ENCODE measurements around the gene HOXC5. TPM values are rescaled to one million over a fixed set of nuclear protein-coding genes. Genes with fewer than 3 reads are reported as not detected.

The HOXC5 gene
- total RNA-seq, 1 donor from 2014 or later, result 28.7 TPM

DNA sequence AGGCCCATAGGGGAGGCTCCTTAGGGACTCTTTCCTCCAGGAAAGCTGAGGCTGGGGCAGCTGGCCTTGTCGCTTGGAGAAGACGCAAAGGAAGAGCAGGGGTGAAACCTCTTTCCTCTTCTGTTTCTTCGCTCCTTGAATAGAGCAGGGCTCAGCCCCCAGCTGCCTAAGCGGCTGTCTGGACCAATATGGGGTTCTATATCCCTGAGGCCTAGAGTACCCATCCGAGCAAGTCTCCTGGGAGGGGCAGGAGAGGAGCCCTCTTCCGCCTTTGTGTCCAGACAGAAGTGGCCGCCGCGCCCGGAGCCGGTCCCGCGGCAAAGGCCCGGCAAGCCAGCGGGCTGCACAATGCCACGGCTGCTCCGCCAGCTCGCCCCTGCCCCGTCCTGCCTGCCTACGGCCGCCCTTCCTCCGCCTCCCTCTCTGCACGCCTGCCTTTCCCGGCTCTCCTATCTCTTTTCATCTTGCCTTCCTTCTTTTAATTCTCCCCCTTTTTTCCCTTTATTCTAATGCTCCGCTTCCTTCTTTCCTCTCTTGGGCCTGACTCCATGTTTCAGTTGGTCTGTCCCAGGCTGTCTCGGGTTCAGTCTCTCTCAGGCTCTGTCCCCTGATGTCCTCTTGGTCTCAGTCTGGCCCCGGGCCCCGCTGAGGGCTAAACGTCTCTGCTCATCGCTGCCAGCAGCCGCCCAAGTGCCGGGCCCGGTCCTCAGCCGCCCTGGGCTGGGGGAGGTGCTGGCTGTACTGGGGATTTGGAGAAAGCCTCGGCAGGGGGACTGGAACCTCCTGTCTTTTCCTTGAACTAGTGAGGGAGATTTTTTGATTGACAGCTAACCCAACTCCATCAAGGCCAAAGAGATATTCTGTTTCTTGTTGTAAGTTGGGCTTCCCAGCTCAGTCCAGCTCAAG lies 35.4 kb upstream of the HOXC5 start:
- H3K36me3 Mint-ChIP-seq, result peaks cover 1% of the 10 kb centered on the region
- no peak overlapping the region for H3K27ac Mint-ChIP-seq
- H3K9me3 Mint-ChIP-seq, result no peaks in the 10 kb centered on the region
- no peak overlapping the region for H3K4me3 Mint-ChIP-seq
- TF ChIP-seq, protein P1, sequence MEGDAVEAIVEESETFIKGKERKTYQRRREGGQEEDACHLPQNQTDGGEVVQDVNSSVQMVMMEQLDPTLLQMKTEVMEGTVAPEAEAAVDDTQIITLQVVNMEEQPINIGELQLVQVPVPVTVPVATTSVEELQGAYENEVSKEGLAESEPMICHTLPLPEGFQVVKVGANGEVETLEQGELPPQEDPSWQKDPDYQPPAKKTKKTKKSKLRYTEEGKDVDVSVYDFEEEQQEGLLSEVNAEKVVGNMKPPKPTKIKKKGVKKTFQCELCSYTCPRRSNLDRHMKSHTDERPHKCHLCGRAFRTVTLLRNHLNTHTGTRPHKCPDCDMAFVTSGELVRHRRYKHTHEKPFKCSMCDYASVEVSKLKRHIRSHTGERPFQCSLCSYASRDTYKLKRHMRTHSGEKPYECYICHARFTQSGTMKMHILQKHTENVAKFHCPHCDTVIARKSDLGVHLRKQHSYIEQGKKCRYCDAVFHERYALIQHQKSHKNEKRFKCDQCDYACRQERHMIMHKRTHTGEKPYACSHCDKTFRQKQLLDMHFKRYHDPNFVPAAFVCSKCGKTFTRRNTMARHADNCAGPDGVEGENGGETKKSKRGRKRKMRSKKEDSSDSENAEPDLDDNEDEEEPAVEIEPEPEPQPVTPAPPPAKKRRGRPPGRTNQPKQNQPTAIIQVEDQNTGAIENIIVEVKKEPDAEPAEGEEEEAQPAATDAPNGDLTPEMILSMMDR (IDR thresholded peaks at IDR 0.05; ENCODE audit: unreplicated experiment), result no peak
- peaks cover 100% of the 10 kb centered on the region for H3K27me3 Mint-ChIP-seq (ENCODE audit: low read depth)
- DNase-seq (ENCODE audit: low spot score in 2 of 2, unreplicated experiment in 2 of 2), result no peak
- H3K4me1 Mint-ChIP-seq, result peaks cover 23% of the 10 kb centered on the region

DNA sequence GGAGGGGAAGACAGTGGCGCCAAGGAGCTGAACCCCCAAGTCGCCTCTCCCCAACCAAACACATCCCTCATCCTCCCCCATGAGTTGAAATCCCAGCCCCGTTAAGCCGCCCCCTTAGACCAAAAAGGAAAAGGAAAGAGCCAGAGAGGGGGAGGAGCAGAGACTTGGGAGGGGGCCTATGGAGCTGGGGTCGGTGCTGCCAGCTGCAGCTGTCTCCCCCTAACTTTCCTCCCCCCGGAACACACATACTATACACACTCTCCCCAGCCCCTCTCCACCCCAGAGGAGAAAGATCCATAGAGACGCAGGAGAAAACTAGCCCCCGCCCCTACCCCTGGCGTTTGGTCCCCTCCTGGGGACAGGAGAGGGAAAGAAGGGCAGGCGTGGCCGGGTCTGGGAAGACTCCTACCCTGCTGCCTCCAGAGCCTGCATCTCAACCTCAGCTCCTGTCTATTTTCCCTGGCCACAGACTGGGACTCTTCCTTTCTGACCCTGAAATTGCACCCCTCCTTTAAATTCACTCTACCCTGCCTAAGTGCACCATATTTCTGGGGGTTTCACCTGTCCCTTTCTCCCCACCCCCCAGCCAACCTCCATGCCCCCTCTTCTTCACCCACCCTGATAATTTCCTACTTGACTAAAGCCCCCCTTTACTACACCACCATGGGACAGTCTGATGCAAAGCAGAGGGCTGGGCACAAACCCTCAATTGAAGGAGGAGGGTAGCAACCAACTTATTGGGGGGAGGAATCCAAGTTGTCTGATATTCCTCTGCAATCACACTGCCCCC lies 34.5 kb upstream of the HOXC5 start:
- TF ChIP-seq, protein P1 (IDR thresholded peaks at IDR 0.05; ENCODE audit: unreplicated experiment), result no peak
- Mint-ChIP-seq H3K36me3 (peaks cover 3% of the 10 kb centered on the region), H3K27ac (no peak overlapping the region), H3K27me3 (ENCODE audit: low read depth) (peaks cover 100% of the 10 kb centered on the region), H3K9me3 (no peaks in the 10 kb centered on the region), H3K4me3 (no peak overlapping the region), H3K4me1 (peaks cover 26% of the 10 kb centered on the region)
- DNase-seq (ENCODE audit: low spot score in 2 of 2, unreplicated experiment in 2 of 2), result no peak

DNA sequence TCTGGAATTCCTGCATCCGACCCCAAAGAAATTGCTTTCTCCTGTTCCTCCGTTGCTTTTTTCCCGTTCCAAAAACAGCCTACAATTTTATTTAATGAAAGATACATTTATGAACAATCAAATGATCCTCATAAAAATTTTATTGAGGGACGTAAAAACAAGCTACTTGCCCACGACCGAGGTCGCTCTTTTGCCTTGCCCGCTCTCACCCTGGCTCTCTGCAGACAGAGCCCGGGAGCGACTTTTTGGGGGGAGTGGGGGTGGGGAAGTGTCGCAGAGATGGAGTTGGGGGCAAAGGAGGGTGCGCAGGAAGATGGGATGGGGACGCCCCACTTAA lies 34.0 kb upstream of the HOXC5 start:
- no peak for DNase-seq (ENCODE audit: low spot score in 2 of 2, unreplicated experiment in 2 of 2)
- H3K36me3 Mint-ChIP-seq, result peaks cover 3% of the 10 kb centered on the region
- TF ChIP-seq, protein P1 (IDR thresholded peaks at IDR 0.05; ENCODE audit: unreplicated experiment), result no peak
- peaks cover 100% of the 10 kb centered on the region for H3K27me3 Mint-ChIP-seq (ENCODE audit: low read depth)
- H3K4me1 Mint-ChIP-seq, result peaks cover 28% of the 10 kb centered on the region
- H3K27ac Mint-ChIP-seq, result no peak overlapping the region
- H3K9me3 Mint-ChIP-seq, result no peaks in the 10 kb centered on the region
- no peak overlapping the region for H3K4me3 Mint-ChIP-seq

DNA sequence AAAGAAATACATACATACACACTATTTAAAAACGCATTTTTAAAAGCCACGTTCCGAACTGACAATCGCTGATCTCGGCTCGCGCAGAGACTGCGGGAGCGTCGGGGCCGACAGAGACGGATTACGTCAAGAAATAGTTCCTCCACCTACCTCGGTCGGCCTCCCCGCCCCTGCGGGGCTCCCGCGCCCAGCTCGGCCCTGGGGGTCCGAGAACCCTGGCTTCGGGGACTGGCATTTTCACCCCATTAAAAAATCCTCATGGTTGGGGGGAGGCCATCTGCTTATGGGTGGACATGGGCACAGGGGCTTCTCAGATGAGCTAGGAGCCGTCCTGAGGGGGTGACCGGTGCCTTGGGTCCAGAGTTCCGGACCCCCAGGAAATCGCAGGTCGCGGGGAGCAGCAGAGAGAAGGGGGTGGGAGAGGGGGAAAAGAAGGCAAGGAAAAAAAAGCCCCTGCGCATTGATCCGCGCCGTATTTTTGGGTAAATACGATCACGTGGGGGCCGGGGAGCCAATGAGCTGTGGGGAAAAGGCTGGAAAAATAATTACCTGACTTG lies 33.2 kb upstream of the HOXC5 start:
- DNase-seq (ENCODE audit: low spot score in 2 of 2, unreplicated experiment in 2 of 2), result no peak
- H3K27ac Mint-ChIP-seq, result peak overlapping the region; percentile 34
- H3K4me3 Mint-ChIP-seq, result peak overlapping the region; percentile 71
- H3K9me3 Mint-ChIP-seq, result no peaks in the 10 kb centered on the region
- peaks cover 3% of the 10 kb centered on the region for H3K36me3 Mint-ChIP-seq
- TF ChIP-seq, protein P1 (IDR thresholded peaks at IDR 0.05; ENCODE audit: unreplicated experiment), result no peak
- peaks cover 100% of the 10 kb centered on the region for H3K27me3 Mint-ChIP-seq (ENCODE audit: low read depth)
- peaks cover 21% of the 10 kb centered on the region for H3K4me1 Mint-ChIP-seq

DNA sequence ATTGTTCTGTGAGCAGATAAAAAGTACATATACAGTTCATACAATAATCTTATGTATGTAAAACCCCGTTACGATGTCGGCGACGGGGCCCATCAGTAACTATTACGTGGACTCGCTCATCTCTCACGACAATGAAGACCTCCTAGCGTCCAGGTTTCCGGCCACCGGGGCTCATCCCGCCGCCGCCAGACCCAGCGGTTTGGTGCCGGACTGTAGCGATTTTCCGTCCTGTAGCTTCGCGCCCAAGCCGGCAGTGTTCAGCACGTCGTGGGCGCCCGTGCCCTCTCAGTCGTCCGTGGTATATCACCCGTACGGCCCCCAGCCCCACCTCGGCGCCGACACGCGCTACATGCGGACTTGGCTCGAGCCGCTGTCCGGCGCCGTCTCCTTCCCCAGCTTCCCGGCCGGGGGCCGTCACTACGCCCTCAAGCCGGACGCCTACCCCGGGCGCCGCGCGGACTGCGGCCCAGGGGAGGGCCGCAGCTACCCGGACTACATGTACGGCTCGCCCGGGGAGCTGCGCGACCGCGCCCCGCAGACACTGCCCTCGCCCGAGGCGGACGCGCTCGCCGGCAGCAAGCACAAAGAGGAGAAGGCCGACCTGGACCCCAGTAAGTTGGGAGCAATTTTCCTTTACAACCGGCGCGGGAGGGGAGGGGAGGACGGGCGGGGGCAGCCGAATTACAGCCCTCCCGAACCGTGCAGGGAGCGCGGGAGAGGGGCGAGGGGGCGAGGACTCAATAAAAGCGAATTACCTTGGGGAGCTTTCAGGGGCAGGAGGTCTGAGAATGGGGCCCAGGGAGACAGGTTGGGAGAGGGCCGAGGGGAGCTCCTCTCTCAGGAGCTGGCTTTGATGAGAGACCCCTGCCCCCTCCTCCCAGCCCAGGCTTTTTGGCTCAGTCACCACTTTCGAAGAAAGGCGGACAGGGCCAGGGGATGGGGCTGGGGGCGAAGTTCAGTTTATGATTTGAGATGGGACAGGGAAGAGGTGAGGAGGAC lies 32.4 kb upstream of the HOXC5 start, which contains the start of gene HOXC9:
HOXC9 (plus strand) TSS at position 46 of the 999 bp plus-strand sequence; CDS start at position 74, 28 bp downstream.
- Mint-ChIP-seq H3K9me3 (no peaks in the 10 kb centered on the region), H3K4me3 (peak within 1 kb of the TSS; percentile 71), H3K36me3 (peaks cover 3% of the 10 kb centered on the region), H3K27ac (peak within 1 kb of the TSS; percentile 34), H3K27me3 (ENCODE audit: low read depth) (peaks cover 100% of the 10 kb centered on the region), H3K4me1 (peaks cover 21% of the 10 kb centered on the region)
- TF ChIP-seq, protein P1 (IDR thresholded peaks at IDR 0.05; ENCODE audit: unreplicated experiment), result no peak
- no peak for DNase-seq (ENCODE audit: low spot score in 2 of 2, unreplicated experiment in 2 of 2)

All from mesothelial cell of epicardium (in vitro differentiated cells).